ENCODE measurements around the gene FBLN5.

The FBLN5 gene

DNA sequence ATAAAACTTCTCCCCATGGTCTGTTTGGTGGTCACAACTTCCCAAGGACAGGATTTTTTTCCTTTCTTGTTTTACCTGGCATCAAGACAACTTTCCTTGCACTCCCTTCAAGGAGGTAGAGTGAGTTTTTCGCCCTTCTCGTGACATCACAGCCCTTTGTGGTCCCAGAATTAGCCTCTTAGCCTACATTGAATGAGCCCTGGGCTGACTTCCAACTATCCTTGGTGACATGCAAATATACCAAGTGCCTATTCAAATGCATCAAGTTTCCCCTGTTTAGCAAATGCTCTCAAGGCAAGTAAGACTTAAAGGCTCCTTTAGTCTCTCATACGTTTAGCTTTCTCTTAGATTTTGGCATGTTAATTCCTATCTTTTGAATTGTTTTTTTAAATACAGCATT lies 116.7 kb downstream of the FBLN5 start:
- H3K9ac ChIP-seq (ENCODE audit: low read length in 2 of 2) = no peak overlapping the region
- peaks cover 0 to 3% of the 10 kb centered on the region in 2 donors for H3K27me3 ChIP-seq (ENCODE audit: control insufficient read depth in 1 of 2, insufficient read depth in 2 of 2, low read length in 2 of 2)
- H3K4me3 ChIP-seq (ENCODE audit: low read length in 2 of 2) = no peak overlapping the region
- no peaks in the 10 kb centered on the region for H3K36me3 ChIP-seq (ENCODE audit: control insufficient read depth in 2 of 2, insufficient read depth in 2 of 2, low read length in 2 of 2)
- H3K4me1 ChIP-seq (ENCODE audit: control insufficient read depth, insufficient read depth, low read length) = no peaks in the 10 kb centered on the region
- H3K27ac ChIP-seq (ENCODE audit: low read length) = no peak overlapping the region
- no peaks in the 10 kb centered on the region for H3K9me3 ChIP-seq (ENCODE audit: control insufficient read depth in 2 of 2, low read length in 2 of 2)

- no peak overlapping the region for H3K27ac ChIP-seq (ENCODE audit: low read length)
- no peaks in the 10 kb centered on the region for H3K36me3 ChIP-seq (ENCODE audit: control insufficient read depth in 2 of 2, insufficient read depth in 2 of 2, low read length in 2 of 2)
- no peak overlapping the region for H3K9ac ChIP-seq (ENCODE audit: low read length in 2 of 2)
- H3K4me1 ChIP-seq (ENCODE audit: control insufficient read depth, insufficient read depth, low read length) = no peaks in the 10 kb centered on the region
- no peak overlapping the region for H3K4me3 ChIP-seq (ENCODE audit: low read length in 2 of 2)
- no peaks in the 10 kb centered on the region for H3K9me3 ChIP-seq (ENCODE audit: control insufficient read depth in 2 of 2, low read length in 2 of 2)
- no peaks in the 10 kb centered on the region for H3K27me3 ChIP-seq (ENCODE audit: control insufficient read depth in 1 of 2, insufficient read depth in 2 of 2, low read length in 2 of 2)
These were observed 118.0 kb downstream of the FBLN5 start for GRCh38 chr14:91829511-91829910.

DNA sequence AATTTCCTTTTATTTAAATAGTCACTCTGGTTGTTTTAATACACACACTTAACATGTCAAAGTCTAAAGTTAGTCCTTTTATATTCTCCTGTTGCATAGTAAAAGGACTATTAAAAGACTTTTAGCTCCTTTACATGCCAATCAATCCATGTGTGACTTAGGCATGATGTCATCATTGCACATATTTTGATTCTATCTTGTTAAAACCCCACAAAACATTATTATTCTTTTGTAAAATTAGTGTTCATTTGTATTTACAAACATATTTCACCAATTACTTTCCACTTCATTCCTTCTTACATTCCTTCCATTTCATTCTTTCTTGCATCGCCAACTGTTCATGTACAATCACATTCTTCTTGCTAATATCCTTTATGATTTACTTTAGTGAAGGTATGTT lies 119.7 kb downstream of the FBLN5 start:
- Histone ChIP-seq H3K27me3 (ENCODE audit: control insufficient read depth in 1 of 2, insufficient read depth in 2 of 2, low read length in 2 of 2) (no peaks in the 10 kb centered on the region), H3K27ac (ENCODE audit: low read length) (no peak overlapping the region), H3K9ac (ENCODE audit: low read length in 2 of 2) (no peak overlapping the region), H3K36me3 (ENCODE audit: control insufficient read depth in 2 of 2, insufficient read depth in 2 of 2, low read length in 2 of 2) (no peaks in the 10 kb centered on the region), H3K4me1 (ENCODE audit: control insufficient read depth, insufficient read depth, low read length) (no peaks in the 10 kb centered on the region), H3K4me3 (ENCODE audit: low read length in 2 of 2) (no peak overlapping the region), H3K9me3 (ENCODE audit: control insufficient read depth in 2 of 2, low read length in 2 of 2) (no peaks in the 10 kb centered on the region)

Measured in stomach smooth muscle (tissue), 2 donors.